GM12878 (cell line): ENCODE results near the gene UBE2M. TPM values are rescaled to one million over a fixed set of nuclear protein-coding genes. Genes with fewer than 3 reads are reported as not detected.

Source experiments
- ASH2L ChIP-seq: fragments of 300-600, 200-600 bp; sonication (generic); IDR thresholded peaks from 2 replicates; pipeline ENCODE4 v1.6.1; 2017; ENCODE audit warnings: low read depth, mild to moderate bottlenecking, borderline replicate concordance
- CUX1 ChIP-seq: IDR thresholded peaks from 2 replicates; pipeline ENCODE4 v1.6.1; 2012; ENCODE audit warnings: improper control_type of control experiment, low read depth, low read length; ENCODE audit not compliant: insufficient replicate concordance
- EGR1 ChIP-seq, 2 experiments: IDR thresholded peaks; 1 replicate in 1 of 2; 2 replicates in 1 of 2; pipeline ENCODE4 v1.6.1; 2011 to 2012; ENCODE audit warnings: low read depth in 2 of 2, low read length in 2 of 2, borderline replicate concordance in 1 of 2, mild to moderate bottlenecking in 1 of 2, moderate library complexity in 1 of 2
- FOXK2 ChIP-seq: fragments of 450-650 bp; IDR thresholded peaks from 2 replicates; pipeline ENCODE4 v1.6.1; 2017; ENCODE audit warnings: mild to moderate bottlenecking, moderate library complexity
- IKZF1 ChIP-seq: fragments of 450-650 bp; conservative IDR thresholded peaks from 2 replicates; pipeline ENCODE4 v1.6.1; 2017; ENCODE audit warnings: antibody characterized with exemption, mild to moderate bottlenecking
- KAT2A ChIP-seq: conservative IDR thresholded peaks from 2 replicates; pipeline ENCODE4 v1.6.1; 2011; ENCODE audit warnings: low read depth, low read length; ENCODE audit not compliant: control insufficient read depth
- LARP7 ChIP-seq: fragments of 450-650 bp; IDR thresholded peaks from 2 replicates; pipeline ENCODE4 v1.6.1; 2017; ENCODE audit warnings: mild to moderate bottlenecking
- MTA3 ChIP-seq: IDR thresholded peaks from 2 replicates; pipeline ENCODE4 v1.6.1; 2012; ENCODE audit warnings: low read length, inconsistent platforms, borderline replicate concordance
- MYC ChIP-seq: IDR thresholded peaks from 2 replicates; pipeline ENCODE4 v1.6.1; 2011; ENCODE audit warnings: mild to moderate bottlenecking, low read length, moderate library complexity, inconsistent platforms; ENCODE audit not compliant: insufficient read depth, insufficient replicate concordance, insufficient read length, severe bottlenecking
- NFIC ChIP-seq: IDR thresholded peaks from 2 replicates; pipeline ENCODE4 v1.6.1; 2012; ENCODE audit warnings: low read depth, mild to moderate bottlenecking, inconsistent platforms, low read length, moderate library complexity
- NFXL1 ChIP-seq: fragments of 450-650 bp; IDR thresholded peaks from 2 replicates; pipeline ENCODE4 v1.6.1; 2017; ENCODE audit warnings: antibody characterized with exemption, mild to moderate bottlenecking, borderline replicate concordance
- PAX5 ChIP-seq: IDR thresholded peaks from 2 replicates; pipeline ENCODE4 v1.6.1; 2011; ENCODE audit warnings: low read depth, low read length, borderline replicate concordance
- POLR2AphosphoS2 ChIP-seq: IDR thresholded peaks from 2 replicates; pipeline ENCODE4 v1.6.1; 2011; ENCODE audit warnings: low read depth, mild to moderate bottlenecking, low read length, improper control_type of control experiment, moderate library complexity
- RB1 ChIP-seq: fragments of 450-650 bp; formaldehyde crosslinking; IDR thresholded peaks from 2 replicates; pipeline ENCODE4 v1.6.1; 2017; ENCODE audit warnings: mild to moderate bottlenecking, borderline replicate concordance
- RELA ChIP-seq: fragments of 450-650 bp; IDR thresholded peaks from 2 replicates; pipeline ENCODE4 v1.8.0; 2014; ENCODE audit warnings: borderline replicate concordance; ENCODE audit not compliant: partially characterized antibody
- RFX5 ChIP-seq: IDR thresholded peaks from 2 replicates; pipeline ENCODE4 v1.6.1; 2011; ENCODE audit warnings: low read depth, low read length, improper control_type of control experiment
- SMARCA5 ChIP-seq: fragments of 450-650 bp; IDR thresholded peaks from 2 replicates; pipeline ENCODE4 v1.6.1; 2017; ENCODE audit warnings: mild to moderate bottlenecking
- SREBF2 ChIP-seq: IDR thresholded peaks from 2 replicates; pipeline ENCODE4 v1.6.1; 2012; ENCODE audit warnings: mild to moderate bottlenecking, low read length
- SUZ12 ChIP-seq: fragments of 200-600 bp; sonication (generic); IDR thresholded peaks from one replicate; pipeline ENCODE4 v1.6.1; 2018; ENCODE audit warnings: antibody characterized with exemption, mild to moderate bottlenecking; ENCODE audit not compliant: unreplicated experiment
- ZNF24 ChIP-seq: fragments of 450-650 bp; IDR thresholded peaks from 2 replicates; pipeline ENCODE4 v1.6.1; 2017; ENCODE audit warnings: antibody characterized with exemption, mild to moderate bottlenecking
- ZNF274 ChIP-seq: IDR thresholded peaks from one replicate; pipeline ENCODE4 v1.8.0; 2011; ENCODE audit not compliant: insufficient read length, insufficient read depth
- polyA plus RNA-seq, 11 experiments: library from polyadenylated mRNA; depleted of rRNA in 4 of 11; unstranded in 6 of 11; stranded (reverse) in 5 of 11; fragments of >200 nt; fragmentation: Nextera tagmentation in 4 of 11; fragmentation: Illumina TruSeq in 1 of 11; extraction: Ambion mirVana in 4 of 11; extraction: Trizol in 1 of 11; gene quantifications; 1 replicate in 1 of 11; 2 replicates in 10 of 11; pipeline versions ENCODE4 v1.2.1 to v1.2.3, GENCODE V29; 2011 to 2016; ENCODE audit warnings: inconsistent platforms in 2 of 11, missing spikeins in 2 of 11, low read depth in 1 of 11
- total RNA-seq, 4 experiments: library from RNA; depleted of rRNA in 3 of 4; stranded (reverse); fragments of >200 nt in 3 of 4; fragmentation: Illumina TruSeq in 1 of 4; extraction: Trizol in 1 of 4; gene quantifications; 2 replicates each; pipeline versions ENCODE4 v1.2.1 to v1.2.3, GENCODE V29; 2013 to 2021
- TF ChIP-seq, protein P1 (sequence below): IDR thresholded peaks from 2 replicates; pipeline ENCODE4 v1.6.1; 2012; ENCODE audit warnings: low read length, inconsistent platforms

Gene UBE2M
- total and polyA plus RNA-seq, 10 of the 15 experiments (the other 5 are each of a cell fraction or from before 2014, with no cell fraction given), result 1.4 to 105 (median 73.9) TPM

GRCh38 chr19:58543826-58544590 lies 14.4 kb downstream of the UBE2M start, which contains the start of gene TRIM28 (continued):
- no peak for TF ChIP-seq RFX5
- TF ChIP-seq CUX1, result no peak
- TF ChIP-seq ZNF274, result no peak
- peak; percentile 97 for TF ChIP-seq RB1
- no peak for TF ChIP-seq KAT2A
- no peak for TF ChIP-seq PAX5
- peak; percentile 87 for TF ChIP-seq SMARCA5
- no peak for TF ChIP-seq FOXK2
- peak; percentile 25 for TF ChIP-seq MYC
- TF ChIP-seq POLR2AphosphoS2, result peak; percentile 98
- TF ChIP-seq ZNF24, result no peak
- TF ChIP-seq IKZF1, result peak; percentile 86
- no peak for TF ChIP-seq MTA3
- peak; percentile 84 for TF ChIP-seq LARP7
- TF ChIP-seq SUZ12, result no peak
- no peak for TF ChIP-seq RELA
- TF ChIP-seq ASH2L, result no peak
- TF ChIP-seq, protein P1, sequence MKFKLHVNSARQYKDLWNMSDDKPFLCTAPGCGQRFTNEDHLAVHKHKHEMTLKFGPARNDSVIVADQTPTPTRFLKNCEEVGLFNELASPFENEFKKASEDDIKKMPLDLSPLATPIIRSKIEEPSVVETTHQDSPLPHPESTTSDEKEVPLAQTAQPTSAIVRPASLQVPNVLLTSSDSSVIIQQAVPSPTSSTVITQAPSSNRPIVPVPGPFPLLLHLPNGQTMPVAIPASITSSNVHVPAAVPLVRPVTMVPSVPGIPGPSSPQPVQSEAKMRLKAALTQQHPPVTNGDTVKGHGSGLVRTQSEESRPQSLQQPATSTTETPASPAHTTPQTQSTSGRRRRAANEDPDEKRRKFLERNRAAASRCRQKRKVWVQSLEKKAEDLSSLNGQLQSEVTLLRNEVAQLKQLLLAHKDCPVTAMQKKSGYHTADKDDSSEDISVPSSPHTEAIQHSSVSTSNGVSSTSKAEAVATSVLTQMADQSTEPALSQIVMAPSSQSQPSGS, result no peak
- TF ChIP-seq EGR1 (IDR thresholded peaks at IDR 0.05; ENCODE audit: borderline replicate concordance in 1 of 2, low read depth in 2 of 2, low read length in 2 of 2), result peak in 1 of 2 experiments; percentile 71; a peak in 2 of 3 replicates
- TF ChIP-seq SREBF2, result no peak
- no peak for TF ChIP-seq NFXL1
- TF ChIP-seq NFIC, result no peak
